ENCODE data around the gene GPR137C. TPM values are rescaled to one million over a fixed set of nuclear protein-coding genes. Genes with fewer than 3 reads are reported as not detected.

GPR137C gene
- polyA plus RNA-seq, 1 donor from 2014 or later: 118 TPM

DNA sequence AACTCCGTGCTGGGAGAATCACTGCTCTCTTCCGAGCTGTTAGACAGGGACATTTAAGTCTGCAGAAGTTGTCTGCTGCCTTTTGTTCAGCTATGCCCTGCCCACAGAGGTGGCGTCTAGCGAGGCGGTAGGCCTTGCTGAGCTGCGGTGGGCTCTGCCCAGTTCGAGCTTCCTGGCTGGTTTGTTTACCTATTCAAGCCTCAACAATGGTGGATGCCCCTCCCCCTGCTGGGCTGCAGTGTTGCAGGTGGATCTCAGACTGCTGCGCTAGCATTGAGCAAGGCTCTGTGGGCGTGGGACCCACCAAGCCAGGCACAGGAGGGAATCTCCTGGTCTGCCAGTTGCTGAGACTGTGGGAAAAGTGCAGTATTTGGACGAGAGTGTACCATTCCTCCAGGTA, 43.7 kb downstream of the GPR137C start:
- no peak overlapping the region for H3K4me3 ChIP-seq (ENCODE audit: low read length)
- H3K36me3 ChIP-seq (ENCODE audit: insufficient read depth, low read length): no peaks in the 10 kb centered on the region
- peaks cover 3% of the 10 kb centered on the region for H3K79me2 ChIP-seq (replicated peaks; ENCODE audit: insufficient read depth, low read length)
- H3K27me3 ChIP-seq (ENCODE audit: insufficient read depth, low read depth, low read length): no peaks in the 10 kb centered on the region
- H3K9me3 ChIP-seq (ENCODE audit: low read length): no peaks in the 10 kb centered on the region
- no peaks in the 10 kb centered on the region for H3K9me2 ChIP-seq (ENCODE audit: insufficient read depth, low read length)
- no peak overlapping the region for H3K4me2 ChIP-seq (ENCODE audit: low read length)
- H3K27ac ChIP-seq (ENCODE audit: low read length): no peak overlapping the region
- no peak overlapping the region for H2AFZ ChIP-seq (ENCODE audit: low read depth, low read length)
- TF ChIP-seq TAF1 (IDR thresholded peaks at IDR 0.05; ENCODE audit: low read depth) (no peak), POLR2AphosphoS5 (IDR thresholded peaks at IDR 0.05) (no peak), EZH2 (IDR thresholded peaks at IDR 0.05; ENCODE audit: borderline replicate concordance, insufficient read depth, low read length, poor library complexity, severe bottlenecking) (no peak), MXI1 (conservative IDR thresholded peaks at IDR 0.05; ENCODE audit: poor library complexity, severe bottlenecking) (no peak), EP300 (conservative IDR thresholded peaks at IDR 0.05; ENCODE audit: poor library complexity, severe bottlenecking) (no peak), RAD21 (conservative IDR thresholded peaks at IDR 0.05) (no peak), SMC3 (conservative IDR thresholded peaks at IDR 0.05; ENCODE audit: poor library complexity) (no peak)
- TF ChIP-seq, protein P1, sequence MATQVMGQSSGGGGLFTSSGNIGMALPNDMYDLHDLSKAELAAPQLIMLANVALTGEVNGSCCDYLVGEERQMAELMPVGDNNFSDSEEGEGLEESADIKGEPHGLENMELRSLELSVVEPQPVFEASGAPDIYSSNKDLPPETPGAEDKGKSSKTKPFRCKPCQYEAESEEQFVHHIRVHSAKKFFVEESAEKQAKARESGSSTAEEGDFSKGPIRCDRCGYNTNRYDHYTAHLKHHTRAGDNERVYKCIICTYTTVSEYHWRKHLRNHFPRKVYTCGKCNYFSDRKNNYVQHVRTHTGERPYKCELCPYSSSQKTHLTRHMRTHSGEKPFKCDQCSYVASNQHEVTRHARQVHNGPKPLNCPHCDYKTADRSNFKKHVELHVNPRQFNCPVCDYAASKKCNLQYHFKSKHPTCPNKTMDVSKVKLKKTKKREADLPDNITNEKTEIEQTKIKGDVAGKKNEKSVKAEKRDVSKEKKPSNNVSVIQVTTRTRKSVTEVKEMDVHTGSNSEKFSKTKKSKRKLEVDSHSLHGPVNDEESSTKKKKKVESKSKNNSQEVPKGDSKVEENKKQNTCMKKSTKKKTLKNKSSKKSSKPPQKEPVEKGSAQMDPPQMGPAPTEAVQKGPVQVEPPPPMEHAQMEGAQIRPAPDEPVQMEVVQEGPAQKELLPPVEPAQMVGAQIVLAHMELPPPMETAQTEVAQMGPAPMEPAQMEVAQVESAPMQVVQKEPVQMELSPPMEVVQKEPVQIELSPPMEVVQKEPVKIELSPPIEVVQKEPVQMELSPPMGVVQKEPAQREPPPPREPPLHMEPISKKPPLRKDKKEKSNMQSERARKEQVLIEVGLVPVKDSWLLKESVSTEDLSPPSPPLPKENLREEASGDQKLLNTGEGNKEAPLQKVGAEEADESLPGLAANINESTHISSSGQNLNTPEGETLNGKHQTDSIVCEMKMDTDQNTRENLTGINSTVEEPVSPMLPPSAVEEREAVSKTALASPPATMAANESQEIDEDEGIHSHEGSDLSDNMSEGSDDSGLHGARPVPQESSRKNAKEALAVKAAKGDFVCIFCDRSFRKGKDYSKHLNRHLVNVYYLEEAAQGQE (IDR thresholded peaks at IDR 0.05; ENCODE audit: borderline replicate concordance): no peak
- TF ChIP-seq, protein P2, sequence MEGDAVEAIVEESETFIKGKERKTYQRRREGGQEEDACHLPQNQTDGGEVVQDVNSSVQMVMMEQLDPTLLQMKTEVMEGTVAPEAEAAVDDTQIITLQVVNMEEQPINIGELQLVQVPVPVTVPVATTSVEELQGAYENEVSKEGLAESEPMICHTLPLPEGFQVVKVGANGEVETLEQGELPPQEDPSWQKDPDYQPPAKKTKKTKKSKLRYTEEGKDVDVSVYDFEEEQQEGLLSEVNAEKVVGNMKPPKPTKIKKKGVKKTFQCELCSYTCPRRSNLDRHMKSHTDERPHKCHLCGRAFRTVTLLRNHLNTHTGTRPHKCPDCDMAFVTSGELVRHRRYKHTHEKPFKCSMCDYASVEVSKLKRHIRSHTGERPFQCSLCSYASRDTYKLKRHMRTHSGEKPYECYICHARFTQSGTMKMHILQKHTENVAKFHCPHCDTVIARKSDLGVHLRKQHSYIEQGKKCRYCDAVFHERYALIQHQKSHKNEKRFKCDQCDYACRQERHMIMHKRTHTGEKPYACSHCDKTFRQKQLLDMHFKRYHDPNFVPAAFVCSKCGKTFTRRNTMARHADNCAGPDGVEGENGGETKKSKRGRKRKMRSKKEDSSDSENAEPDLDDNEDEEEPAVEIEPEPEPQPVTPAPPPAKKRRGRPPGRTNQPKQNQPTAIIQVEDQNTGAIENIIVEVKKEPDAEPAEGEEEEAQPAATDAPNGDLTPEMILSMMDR (IDR thresholded peaks at IDR 0.05; ENCODE audit: poor library complexity, severe bottlenecking): no peak
- H4K20me1 ChIP-seq (ENCODE audit: insufficient read depth): no peaks in the 10 kb centered on the region
- no peaks in the 10 kb centered on the region for H3F3A ChIP-seq (ENCODE audit: insufficient read depth, low read length, poor library complexity, severe bottlenecking)
- no peak overlapping the region for H3K9ac ChIP-seq (ENCODE audit: low read length)

DNA sequence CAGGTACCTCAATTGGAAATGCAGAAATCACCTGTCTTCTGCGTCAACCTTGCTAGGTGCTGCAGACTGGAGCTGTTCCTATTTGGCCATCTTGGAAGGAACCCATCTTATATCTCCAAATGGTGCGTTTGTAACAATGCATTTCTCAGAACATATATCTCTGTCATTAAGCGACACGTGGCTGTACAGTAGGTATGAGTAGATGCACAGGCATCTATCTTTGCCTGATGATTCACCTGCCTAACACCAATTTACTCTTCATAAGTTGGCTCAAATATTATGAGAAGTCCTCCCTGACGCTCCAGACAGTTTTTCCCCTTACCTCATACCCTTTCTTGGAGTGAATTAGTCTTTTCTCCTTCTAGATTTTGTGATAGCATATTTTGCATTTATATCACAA, 44.2 kb downstream of the GPR137C start:
- H3K27me3 ChIP-seq (ENCODE audit: insufficient read depth, low read depth, low read length): no peaks in the 10 kb centered on the region
- TF ChIP-seq RAD21 (conservative IDR thresholded peaks at IDR 0.05): no peak
- TF ChIP-seq, protein P1 (IDR thresholded peaks at IDR 0.05; ENCODE audit: borderline replicate concordance): no peak
- no peak for TF ChIP-seq EZH2 (IDR thresholded peaks at IDR 0.05; ENCODE audit: borderline replicate concordance, insufficient read depth, low read length, poor library complexity, severe bottlenecking)
- no peak for TF ChIP-seq SMC3 (conservative IDR thresholded peaks at IDR 0.05; ENCODE audit: poor library complexity)
- TF ChIP-seq, protein P2 (IDR thresholded peaks at IDR 0.05; ENCODE audit: poor library complexity, severe bottlenecking): no peak
- no peak for TF ChIP-seq EP300 (conservative IDR thresholded peaks at IDR 0.05; ENCODE audit: poor library complexity, severe bottlenecking)
- no peak for TF ChIP-seq POLR2AphosphoS5 (IDR thresholded peaks at IDR 0.05)
- TF ChIP-seq MXI1 (conservative IDR thresholded peaks at IDR 0.05; ENCODE audit: poor library complexity, severe bottlenecking): no peak
- TF ChIP-seq TAF1 (IDR thresholded peaks at IDR 0.05; ENCODE audit: low read depth): no peak
- H3K36me3 ChIP-seq (ENCODE audit: insufficient read depth, low read length): no peaks in the 10 kb centered on the region
- no peak overlapping the region for H3K4me2 ChIP-seq (ENCODE audit: low read length)
- no peak overlapping the region for H3K27ac ChIP-seq (ENCODE audit: low read length)
- H4K20me1 ChIP-seq (ENCODE audit: insufficient read depth): no peaks in the 10 kb centered on the region
- H2AFZ ChIP-seq (ENCODE audit: low read depth, low read length): no peak overlapping the region
- H3F3A ChIP-seq (ENCODE audit: insufficient read depth, low read length, poor library complexity, severe bottlenecking): no peaks in the 10 kb centered on the region
- H3K4me3 ChIP-seq (ENCODE audit: low read length): no peak overlapping the region
- H3K9me3 ChIP-seq (ENCODE audit: low read length): no peaks in the 10 kb centered on the region
- no peaks in the 10 kb centered on the region for H3K9me2 ChIP-seq (ENCODE audit: insufficient read depth, low read length)
- peaks cover 3% of the 10 kb centered on the region for H3K79me2 ChIP-seq (replicated peaks; ENCODE audit: insufficient read depth, low read length)
- no peak overlapping the region for H3K9ac ChIP-seq (ENCODE audit: low read length)

Data from neural cell (in vitro differentiated cells).